Pancreas (tissue), 10 donors: ENCODE results near the gene EFS. TPM values are rescaled to one million over a fixed set of nuclear protein-coding genes. Genes with fewer than 3 reads are reported as not detected.

ENCODE experiments used
- ATAC-seq, 4 donors: fragments of 200-7000 bp; cut with Tn5 transposase; one replicate each; pipeline versions ENCODE4 v1.8.0 to v1.9.1; 2020; ENCODE audit warnings: mild to moderate bottlenecking in 4 of 4, moderate library complexity in 4 of 4
- DNase-seq, 6 donors: peaks; one replicate each; pipeline ENCODE4 v3.0.0-alpha.2; 2020
- FAIRE-seq: peaks from 2 replicates; lab custom pipeline; 2012; peaks lifted over from hg19 to GRCh38; lab: Jason Lieb, UNC
- H3K27ac ChIP-seq, 4 donors: fragments of 200-600 bp; sonication (generic); 1 replicate in 3 of 4; 2 replicates in 1 of 4; pipeline versions ENCODE4 v1.5.0 to v1.8.0; 2020
- H3K27me3 ChIP-seq, 4 donors: fragments of 200-600 bp; one replicate each; pipeline ENCODE4 v1.8.0; 2021
- H3K36me3 ChIP-seq, 3 donors: fragments of 200-600 bp; sonication (generic) in 1 of 3; one replicate each; pipeline versions ENCODE4 v1.5.0 to v1.8.0; 2020 to 2021
- H3K4me1 ChIP-seq, 3 donors: fragments of 200-600 bp; one replicate each; pipeline ENCODE4 v1.8.0; 2021
- H3K4me3 ChIP-seq, 4 donors: fragments of 200-600 bp; sonication (generic) in 2 of 4; one replicate each; pipeline versions ENCODE4 v1.5.0 to v1.8.0; 2020 to 2021
- H3K9me3 ChIP-seq, 4 donors: fragments of 200-600 bp; one replicate each; pipeline ENCODE4 v1.8.0; 2021
- WGBS, 2 donors: extraction: QIAGEN DNeasy Blood & Tissue Kit; methylation state at CpG; one replicate each; pipeline ENCODE4 v1.1.7; 2013; 5-methylcytosine and 5-hydroxymethylcytosine counted together
- intact Hi-C, 3 donors: fragments of 100-400 bp; cut with DNase I; formaldehyde crosslinking; loops; one replicate each; pipeline versions ENCODE4 v1.11.1 to v1.14.2; 2022
- polyA plus RNA-seq, 2 donors: library from polyadenylated mRNA; stranded (reverse); fragments of 200-250 nt; gene quantifications; one replicate each; pipeline ENCODE4 v1.2.3, GENCODE V29; 2013
- total RNA-seq, 6 donors: library from RNA; stranded (reverse); fragmentation: NEBNext Ultra II Directional in 4 of 6; extraction: Animal tissue kit (Norgen Biotek cat#: 25700) in 4 of 6; gene quantifications; one replicate each; pipeline versions ENCODE4 v1.2.1 to v1.2.4, GENCODE V29; 2021 to 2023
- TF ChIP-seq, protein P1 (sequence below), 4 donors: fragments of 200-600 bp; sonication (generic) in 3 of 4; IDR thresholded peaks; one replicate each; pipeline versions ENCODE4 v1.5.0 to v1.8.0; 2021; ENCODE audit warnings: antibody characterized with exemption in 4 of 4
- donor health status: healthy with polysubstance abuse.
- donor health status: DM: no; HTN: no; CAD: no; lungs with moderate emphysema.
- donor health status: DM: no; HTN: no; CAD: no.
- donor health status: control.
- donor health status: control.
- donor health status: Bipolar disorder and iron deficiency.
- donor health status: DM: yes; HTN: yes; CAD: no.
- donor health status: DM: no; HTN: no; CAD: no.
- donor health status: DM: no; HTN: no; CAD: no.
- donor health status: DM: yes; HTN: yes; CAD: no.

Gene EFS
- total and polyA plus RNA-seq, 8 donors = 0.23 to 3.0 (median 1.0) TPM

DNA sequence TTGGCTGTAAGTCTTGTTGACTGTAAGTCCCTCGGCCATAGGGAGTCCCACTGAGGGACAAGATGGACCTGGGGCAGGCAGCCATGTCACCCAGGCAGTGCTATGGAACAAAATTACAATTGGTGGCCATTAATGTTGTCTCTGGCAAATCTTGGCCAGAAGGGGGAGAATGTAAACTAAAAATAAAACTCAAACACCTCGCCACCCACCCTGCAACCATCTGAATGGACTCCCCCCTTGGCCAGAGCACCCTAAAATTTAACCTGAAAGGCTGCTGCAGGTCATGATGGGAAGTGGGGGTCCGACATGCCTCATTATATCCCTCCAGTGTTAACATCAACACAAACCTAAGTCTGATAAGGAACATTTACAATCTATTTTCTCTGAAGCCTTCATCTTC, 20.5 kb downstream of the EFS start:
- FAIRE-seq (no peak), ATAC-seq (no peak), DNase-seq (no peak)
- Histone ChIP-seq H3K27ac (no peak overlapping the region), H3K4me1 (no peaks in the 10 kb centered on the region), H3K9me3 (no peaks in the 10 kb centered on the region), H3K27me3 (no peaks in the 10 kb centered on the region), H3K36me3 (no peaks in the 10 kb centered on the region), H3K4me3 (no peak overlapping the region)
- WGBS, 2 donors = 45 to 57% methylated on average over 3 of the region's 3 CpGs
- intact Hi-C loops = no loop called here
- TF ChIP-seq, protein P1, sequence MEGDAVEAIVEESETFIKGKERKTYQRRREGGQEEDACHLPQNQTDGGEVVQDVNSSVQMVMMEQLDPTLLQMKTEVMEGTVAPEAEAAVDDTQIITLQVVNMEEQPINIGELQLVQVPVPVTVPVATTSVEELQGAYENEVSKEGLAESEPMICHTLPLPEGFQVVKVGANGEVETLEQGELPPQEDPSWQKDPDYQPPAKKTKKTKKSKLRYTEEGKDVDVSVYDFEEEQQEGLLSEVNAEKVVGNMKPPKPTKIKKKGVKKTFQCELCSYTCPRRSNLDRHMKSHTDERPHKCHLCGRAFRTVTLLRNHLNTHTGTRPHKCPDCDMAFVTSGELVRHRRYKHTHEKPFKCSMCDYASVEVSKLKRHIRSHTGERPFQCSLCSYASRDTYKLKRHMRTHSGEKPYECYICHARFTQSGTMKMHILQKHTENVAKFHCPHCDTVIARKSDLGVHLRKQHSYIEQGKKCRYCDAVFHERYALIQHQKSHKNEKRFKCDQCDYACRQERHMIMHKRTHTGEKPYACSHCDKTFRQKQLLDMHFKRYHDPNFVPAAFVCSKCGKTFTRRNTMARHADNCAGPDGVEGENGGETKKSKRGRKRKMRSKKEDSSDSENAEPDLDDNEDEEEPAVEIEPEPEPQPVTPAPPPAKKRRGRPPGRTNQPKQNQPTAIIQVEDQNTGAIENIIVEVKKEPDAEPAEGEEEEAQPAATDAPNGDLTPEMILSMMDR (IDR thresholded peaks at IDR 0.05) = no peak

DNA sequence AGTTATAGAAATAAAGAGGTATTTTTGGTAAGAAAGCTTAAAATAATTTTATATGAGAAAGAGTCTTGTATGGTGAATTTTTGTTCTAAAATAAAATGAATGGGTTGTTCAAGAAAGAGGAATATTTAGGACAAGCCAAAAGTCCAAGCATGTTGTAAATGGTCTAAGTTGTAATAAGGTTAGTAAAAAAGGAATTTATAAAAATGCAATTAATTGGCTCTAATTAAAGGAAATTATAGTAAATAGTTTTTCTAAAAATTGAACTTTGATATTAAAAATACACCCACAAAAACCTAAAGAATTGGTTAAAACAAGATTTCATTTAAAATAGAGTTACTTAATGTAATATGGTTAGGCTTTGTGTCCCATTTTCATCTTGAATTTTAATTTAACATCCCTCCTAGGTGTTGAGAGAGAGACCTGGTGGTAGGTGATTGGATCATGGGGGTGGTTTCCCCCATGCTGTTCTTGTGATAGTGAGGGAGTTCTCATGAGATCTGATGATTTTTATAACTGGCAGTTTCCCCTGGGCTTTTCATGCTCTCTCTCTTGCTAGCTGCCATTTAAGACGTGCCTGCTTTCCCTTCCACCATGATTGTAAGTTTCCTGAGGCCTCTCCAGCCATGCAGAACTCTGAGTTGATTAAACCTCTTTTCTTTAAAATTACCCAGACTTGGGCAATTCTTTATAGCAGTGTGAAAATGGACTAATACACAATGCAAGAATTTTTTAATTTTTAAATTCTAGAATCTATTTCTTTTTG, 25.3 kb downstream of the EFS start:
- DNase-seq (no peak), FAIRE-seq (no peak), ATAC-seq (no peak)
- Histone ChIP-seq H3K4me1 (no peaks in the 10 kb centered on the region), H3K9me3 (no peaks in the 10 kb centered on the region), H3K36me3 (no peaks in the 10 kb centered on the region), H3K27ac (no peak overlapping the region), H3K4me3 (no peak overlapping the region), H3K27me3 (no peaks in the 10 kb centered on the region)
- intact Hi-C loops = loop anchor here in 1 of 3 donors (5.0 kb wide), 1 partner anchor 33 kb away; the partner anchor contains the start of gene IL25
- TF ChIP-seq, protein P1 (IDR thresholded peaks at IDR 0.05) = no peak
- WGBS, 2 donors = 61 to 77% methylated on average over 1 of the region's 1 CpG

DNA sequence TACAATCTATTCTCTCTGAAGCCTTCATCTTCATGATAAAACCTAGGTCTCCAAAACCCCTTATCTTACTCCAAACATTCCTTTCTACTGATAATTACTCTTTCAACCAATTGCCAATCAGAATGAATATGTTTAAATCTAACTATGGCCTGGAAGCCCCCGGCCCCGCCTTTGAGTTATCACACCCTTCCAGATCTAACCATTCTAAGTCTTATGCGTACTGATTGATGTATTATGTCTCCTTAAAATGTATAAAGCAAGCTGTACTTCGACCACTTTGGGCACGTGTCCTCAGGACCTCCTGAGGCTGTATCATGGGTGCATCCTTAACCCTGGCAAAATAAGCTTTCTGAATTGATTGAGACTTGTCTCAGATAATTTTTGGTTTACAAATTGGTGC, 29.3 kb downstream of the EFS start:
- intact Hi-C loops = loop anchor here in 1 of 3 donors (5.0 kb wide), 1 partner anchor 37 kb away; the partner anchor contains the start of gene IL25
- H3K9me3 ChIP-seq = no peaks in the 10 kb centered on the region
- H3K27ac ChIP-seq = no peak overlapping the region
- H3K36me3 ChIP-seq = no peaks in the 10 kb centered on the region
- FAIRE-seq (no peak), DNase-seq (no peak), ATAC-seq (no peak)
- no peaks in the 10 kb centered on the region for H3K27me3 ChIP-seq
- TF ChIP-seq, protein P1 (IDR thresholded peaks at IDR 0.05) = no peak
- 76 to 83% methylated on average over 5 of the region's 5 CpGs for WGBS, 2 donors
- H3K4me3 ChIP-seq = no peak overlapping the region
- no peaks in the 10 kb centered on the region for H3K4me1 ChIP-seq

DNA sequence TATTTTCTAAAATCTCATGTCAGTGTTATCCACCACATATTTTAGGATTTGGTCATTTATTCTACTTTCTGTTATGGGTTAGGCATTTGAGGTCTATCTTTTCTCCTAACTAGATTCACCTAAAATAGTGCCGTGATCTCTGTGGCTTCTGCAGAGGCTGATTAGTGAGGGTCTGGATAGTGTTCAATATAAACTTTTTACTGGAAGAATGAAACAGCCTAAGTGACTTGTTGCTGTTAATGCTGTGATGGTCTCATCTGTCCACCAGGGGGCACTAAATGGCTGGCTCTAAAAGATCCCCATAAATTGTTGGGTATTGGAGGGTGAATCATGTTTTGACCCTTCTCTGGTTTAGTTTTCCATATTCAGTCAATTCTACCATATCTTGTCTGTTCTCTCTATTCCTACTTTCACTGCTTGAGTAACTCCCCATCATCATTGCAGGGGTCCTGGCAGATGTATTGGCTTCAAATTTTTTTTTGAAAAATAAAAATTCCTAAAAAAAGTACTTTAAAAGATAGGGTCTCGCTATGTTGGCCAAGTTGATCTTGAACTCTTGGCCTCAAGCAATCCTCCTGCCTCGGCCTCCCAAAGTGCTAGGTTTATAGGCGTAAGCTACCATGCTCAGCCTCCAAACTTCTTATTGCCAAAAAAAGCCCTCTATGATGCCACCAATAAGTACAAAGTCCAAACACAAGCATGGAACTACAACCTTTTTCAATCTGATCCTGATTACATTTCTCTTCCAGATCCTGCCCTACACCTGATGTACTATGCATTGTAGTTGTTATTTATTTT, 36.8 kb downstream of the EFS start:
- no peaks in the 10 kb centered on the region for H3K27me3 ChIP-seq
- peaks cover 0 to 24% (median 13%) of the 10 kb centered on the region in 3 donors for H3K36me3 ChIP-seq
- FAIRE-seq = no peak
- H3K4me3 ChIP-seq = no peak overlapping the region
- WGBS, 2 donors = 28 to 40% methylated on average over 4 of the region's 4 CpGs
- no peak overlapping the region for H3K27ac ChIP-seq
- TF ChIP-seq, protein P1 (IDR thresholded peaks at IDR 0.05) = peak; percentile 70 to 84 (median 79)
- intact Hi-C loops = loop anchor here in 1 of 3 donors (5.0 kb wide), 2 partner anchors 49 to 139 kb away; partner anchors contain the start of genes CMTM5 and NGDN
- no peaks in the 10 kb centered on the region for H3K9me3 ChIP-seq
- ATAC-seq = peak; percentile 75 to 96 (median 90)
- H3K4me1 ChIP-seq = peaks cover 0 to 8% (median 4%) of the 10 kb centered on the region in 3 donors
- DNase-seq = peak in 4 of 6 donors; percentile 52 to 77 (median 61)
